Central memory CD8-positive, alpha-beta T cell (primary cell): ENCODE results near the gene LRRC58.

ENCODE experiments used
- ATAC-seq: fragments of 150-1000 bp; cut with Tn5 transposase; replicated peaks from 2 replicates; pipeline ENCODE4 v1.10.0; 2022; ENCODE audit warnings: mild to moderate bottlenecking, moderate FRiP score, moderate number of reproducible peaks; ENCODE audit not compliant: poor library complexity, severe bottlenecking; ENCODE audit errors: extremely low read depth
- DNase-seq, 2 donors: peaks; one replicate each; pipeline ENCODE4 v3.0.0; 2021; ENCODE audit warnings: low spot score in 2 of 2
- H3K27ac Mint-ChIP-seq: one replicate; pipeline ENCODE4 v1.8.0; 2022; ENCODE audit warnings: low read depth, mild to moderate bottlenecking, moderate library complexity, mixed read lengths
- H3K27me3 Mint-ChIP-seq: one replicate; pipeline ENCODE4 v1.8.0; 2022; ENCODE audit warnings: mixed read lengths
- H3K36me3 Mint-ChIP-seq: one replicate; pipeline ENCODE4 v1.8.0; 2022; ENCODE audit warnings: mild to moderate bottlenecking, moderate library complexity, mixed read lengths; ENCODE audit not compliant: insufficient read depth
- H3K4me1 Mint-ChIP-seq: one replicate; pipeline ENCODE4 v1.8.0; 2022; ENCODE audit warnings: mixed read lengths
- H3K4me3 Mint-ChIP-seq: one replicate; pipeline ENCODE4 v1.8.0; 2022; ENCODE audit warnings: mild to moderate bottlenecking, moderate library complexity, mixed read lengths
- H3K9me3 Mint-ChIP-seq: one replicate; pipeline ENCODE4 v1.8.0; 2022; ENCODE audit warnings: mixed read lengths

Gene LRRC58

GRCh38 chr3:120357807-120358206, 8.7 kb upstream of the LRRC58 start:
- Mint-ChIP-seq H3K27ac (no peak overlapping the region), H3K4me3 (no peak overlapping the region), H3K27me3 (peaks cover 42% of the 10 kb centered on the region), H3K4me1 (no peaks in the 10 kb centered on the region), H3K9me3 (no peaks in the 10 kb centered on the region), H3K36me3 (peaks cover 2% of the 10 kb centered on the region)
- DNase-seq (no peak), ATAC-seq (no peak)

GRCh38 chr3:120355486-120355885, 6.3 kb upstream of the LRRC58 start:
- H3K9me3 Mint-ChIP-seq, result no peaks in the 10 kb centered on the region
- DNase-seq (no peak), ATAC-seq (no peak)
- H3K4me1 Mint-ChIP-seq, result no peaks in the 10 kb centered on the region
- no peak overlapping the region for H3K27ac Mint-ChIP-seq
- peaks cover 4% of the 10 kb centered on the region for H3K36me3 Mint-ChIP-seq
- H3K27me3 Mint-ChIP-seq, result peaks cover 34% of the 10 kb centered on the region
- H3K4me3 Mint-ChIP-seq, result no peak overlapping the region

- no peak overlapping the region for H3K27ac Mint-ChIP-seq
- DNase-seq, result no peak
These were observed 4.3 kb upstream of the LRRC58 start for GRCh38 chr3:120353463-120353862.

GRCh38 chr3:120352017-120352416, 2.9 kb upstream of the LRRC58 start:
- ATAC-seq (no peak), DNase-seq (no peak)
- Mint-ChIP-seq H3K27me3 (peaks cover 19% of the 10 kb centered on the region), H3K27ac (no peak overlapping the region), H3K4me3 (no peak overlapping the region), H3K4me1 (peaks cover 18% of the 10 kb centered on the region), H3K36me3 (peaks cover 19% of the 10 kb centered on the region), H3K9me3 (no peaks in the 10 kb centered on the region)

More at GRCh38 chr3:120353463-120353862, 4.3 kb upstream of the LRRC58 start:
- no peak overlapping the region for H3K4me3 Mint-ChIP-seq
- H3K36me3 Mint-ChIP-seq, result peaks cover 13% of the 10 kb centered on the region
- peaks cover 29% of the 10 kb centered on the region for H3K27me3 Mint-ChIP-seq
- ATAC-seq, result no peak
- H3K4me1 Mint-ChIP-seq, result peaks cover 6% of the 10 kb centered on the region
- no peaks in the 10 kb centered on the region for H3K9me3 Mint-ChIP-seq

- ATAC-seq, result no peak
- H3K36me3 Mint-ChIP-seq, result peaks cover 22% of the 10 kb centered on the region
- H3K27me3 Mint-ChIP-seq, result peaks cover 10% of the 10 kb centered on the region
- no peaks in the 10 kb centered on the region for H3K9me3 Mint-ChIP-seq
- H3K4me1 Mint-ChIP-seq, result peaks cover 29% of the 10 kb centered on the region
- no peak overlapping the region for H3K4me3 Mint-ChIP-seq
- DNase-seq, result no peak
- H3K27ac Mint-ChIP-seq, result no peak overlapping the region
These were observed 1.3 kb upstream of the LRRC58 start for GRCh38 chr3:120350401-120350941.

- peak overlapping the region; percentile 62 for H3K27ac Mint-ChIP-seq
- H3K4me1 Mint-ChIP-seq, result peaks cover 36% of the 10 kb centered on the region
- H3K4me3 Mint-ChIP-seq, result peak overlapping the region; percentile 87
- peaks cover 3% of the 10 kb centered on the region for H3K27me3 Mint-ChIP-seq
- no peaks in the 10 kb centered on the region for H3K9me3 Mint-ChIP-seq
- no peak for ATAC-seq
- DNase-seq, result no peak
- peaks cover 22% of the 10 kb centered on the region for H3K36me3 Mint-ChIP-seq
These were observed 636 bp upstream of the LRRC58 start for GRCh38 chr3:120349855-120350125.

GRCh38 chr3:120348065-120348990, 826 bp downstream of the LRRC58 start:
- Mint-ChIP-seq H3K36me3 (peaks cover 23% of the 10 kb centered on the region), H3K4me1 (peaks cover 48% of the 10 kb centered on the region)
- ATAC-seq, result peak; percentile 54

GRCh38 chr3:120344349-120344748, 4.8 kb downstream of the LRRC58 start:
- DNase-seq (no peak), ATAC-seq (peak; percentile 34)
- peak overlapping the region; percentile 41 for H3K27ac Mint-ChIP-seq
- no peaks in the 10 kb centered on the region for H3K27me3 Mint-ChIP-seq
- H3K4me1 Mint-ChIP-seq, result peaks cover 55% of the 10 kb centered on the region
- no peaks in the 10 kb centered on the region for H3K9me3 Mint-ChIP-seq
- H3K4me3 Mint-ChIP-seq, result peak overlapping the region; percentile 7
- H3K36me3 Mint-ChIP-seq, result peaks cover 19% of the 10 kb centered on the region

More at GRCh38 chr3:120348065-120348990, 826 bp downstream of the LRRC58 start:
- DNase-seq, result peak; percentile 29 to 45
- Mint-ChIP-seq H3K27me3 (no peaks in the 10 kb centered on the region), H3K9me3 (no peaks in the 10 kb centered on the region), H3K4me3 (peak overlapping the region; percentile 87), H3K27ac (peak overlapping the region; percentile 62)

- DNase-seq, result no peak
- no peak for ATAC-seq
- no peak overlapping the region for H3K27ac Mint-ChIP-seq
- H3K9me3 Mint-ChIP-seq, result no peaks in the 10 kb centered on the region
- H3K4me1 Mint-ChIP-seq, result peaks cover 50% of the 10 kb centered on the region
- H3K4me3 Mint-ChIP-seq, result no peak overlapping the region
- H3K36me3 Mint-ChIP-seq, result peaks cover 7% of the 10 kb centered on the region
- H3K27me3 Mint-ChIP-seq, result no peaks in the 10 kb centered on the region
These were observed 7.4 kb downstream of the LRRC58 start for GRCh38 chr3:120341658-120342346.

- ATAC-seq (no peak), DNase-seq (no peak)
- H3K27me3 Mint-ChIP-seq, result no peaks in the 10 kb centered on the region
- H3K36me3 Mint-ChIP-seq, result peaks cover 12% of the 10 kb centered on the region
- no peak overlapping the region for H3K4me3 Mint-ChIP-seq
- no peak overlapping the region for H3K27ac Mint-ChIP-seq
- H3K9me3 Mint-ChIP-seq, result no peaks in the 10 kb centered on the region
- peaks cover 37% of the 10 kb centered on the region for H3K4me1 Mint-ChIP-seq
These were observed 9.8 kb downstream of the LRRC58 start for GRCh38 chr3:120339362-120339761.

- Mint-ChIP-seq H3K27ac (peak overlapping the region; percentile 44), H3K4me1 (peaks cover 29% of the 10 kb centered on the region), H3K4me3 (no peak overlapping the region), H3K27me3 (no peaks in the 10 kb centered on the region), H3K36me3 (peaks cover 17% of the 10 kb centered on the region), H3K9me3 (no peaks in the 10 kb centered on the region)
- ATAC-seq (no peak), DNase-seq (no peak)
These were observed 10.6 kb downstream of the LRRC58 start for GRCh38 chr3:120338517-120338916.

GRCh38 chr3:120332646-120333045, 16.5 kb downstream of the LRRC58 start:
- Mint-ChIP-seq H3K36me3 (peaks cover 43% of the 10 kb centered on the region), H3K27ac (no peak overlapping the region), H3K9me3 (no peaks in the 10 kb centered on the region), H3K4me3 (no peak overlapping the region), H3K27me3 (no peaks in the 10 kb centered on the region), H3K4me1 (peaks cover 7% of the 10 kb centered on the region)
- no peak for ATAC-seq
- no peak for DNase-seq

- no peak overlapping the region for H3K4me3 Mint-ChIP-seq
- H3K9me3 Mint-ChIP-seq, result no peaks in the 10 kb centered on the region
- no peak overlapping the region for H3K27ac Mint-ChIP-seq
- ATAC-seq (no peak), DNase-seq (no peak)
- no peaks in the 10 kb centered on the region for H3K27me3 Mint-ChIP-seq
- peaks cover 4% of the 10 kb centered on the region for H3K4me1 Mint-ChIP-seq
- peaks cover 47% of the 10 kb centered on the region for H3K36me3 Mint-ChIP-seq
These were observed 18.1 kb downstream of the LRRC58 start for GRCh38 chr3:120331076-120331475.
